GM19099 (cell line): ENCODE results near the gene NANOS1.

Experiments
- POLR2A ChIP-seq: IDR thresholded peaks from 3 replicates; pipeline ENCODE4 v1.6.1; 2011; ENCODE audit warnings: low read depth; ENCODE audit not compliant: insufficient read length; ENCODE audit errors: extremely low read depth

NANOS1 gene

DNA sequence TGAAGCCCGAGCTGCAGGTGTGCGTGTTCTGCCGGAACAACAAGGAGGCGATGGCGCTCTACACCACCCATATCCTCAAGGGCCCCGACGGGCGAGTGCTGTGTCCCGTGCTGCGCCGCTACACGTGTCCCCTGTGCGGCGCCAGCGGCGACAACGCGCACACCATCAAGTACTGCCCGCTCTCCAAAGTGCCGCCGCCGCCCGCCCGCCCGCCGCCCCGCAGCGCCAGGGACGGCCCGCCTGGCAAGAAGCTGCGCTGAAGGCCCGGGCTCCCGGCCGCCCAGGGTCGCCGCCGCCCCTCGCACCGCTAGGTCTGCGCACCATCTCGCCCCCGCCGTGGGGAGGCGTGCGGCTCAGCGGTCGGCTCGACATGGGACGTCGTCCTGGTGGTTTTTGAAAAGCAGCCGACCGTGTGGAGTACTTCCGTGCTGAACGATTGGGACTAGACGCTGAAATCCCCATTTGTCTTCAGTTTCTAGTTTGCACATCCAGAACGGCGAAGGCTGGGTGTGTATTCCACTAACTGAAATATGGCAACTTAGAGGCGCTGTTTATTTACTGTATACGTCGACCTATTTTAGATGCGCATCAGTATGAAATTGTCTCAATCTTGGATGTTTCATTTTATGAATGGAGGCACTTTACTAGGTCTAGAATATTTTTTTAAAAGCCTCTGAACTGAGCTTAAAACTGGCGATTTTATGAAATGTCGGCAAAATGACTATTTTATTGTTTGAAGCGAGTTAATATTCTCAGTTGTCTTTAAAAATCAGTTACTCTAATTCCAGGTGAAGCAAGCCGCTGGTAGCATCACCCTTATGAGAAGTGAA, 1.1 kb downstream of the NANOS1 start:
- TF ChIP-seq POLR2A: no peak

DNA sequence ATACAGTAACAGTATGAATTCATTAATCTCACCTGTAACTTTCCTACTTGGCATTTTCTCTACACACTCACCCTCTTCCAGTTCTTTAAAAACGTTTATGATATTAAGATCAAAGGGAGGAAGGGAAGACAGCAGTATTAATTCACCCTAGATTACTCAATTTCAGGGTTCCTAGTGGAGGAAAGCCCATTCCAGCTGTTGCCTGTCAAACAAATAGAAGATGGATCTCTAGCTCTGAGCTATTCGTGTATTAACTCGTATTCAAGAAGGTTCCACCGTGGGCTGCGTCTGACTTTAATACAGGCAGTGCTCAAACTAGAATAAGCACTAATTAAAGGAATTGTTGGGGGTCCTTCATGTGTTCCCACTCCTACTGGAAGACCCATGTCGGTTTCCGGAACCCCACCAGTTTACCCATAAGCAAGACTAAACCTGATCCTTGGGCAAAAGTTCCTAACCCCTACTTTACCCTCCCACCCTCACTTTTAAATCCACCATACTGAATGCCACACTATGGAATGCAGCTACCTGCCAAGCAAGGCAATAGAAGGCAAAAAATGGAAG, 2.1 kb downstream of the NANOS1 start:
- no peak for TF ChIP-seq POLR2A

DNA sequence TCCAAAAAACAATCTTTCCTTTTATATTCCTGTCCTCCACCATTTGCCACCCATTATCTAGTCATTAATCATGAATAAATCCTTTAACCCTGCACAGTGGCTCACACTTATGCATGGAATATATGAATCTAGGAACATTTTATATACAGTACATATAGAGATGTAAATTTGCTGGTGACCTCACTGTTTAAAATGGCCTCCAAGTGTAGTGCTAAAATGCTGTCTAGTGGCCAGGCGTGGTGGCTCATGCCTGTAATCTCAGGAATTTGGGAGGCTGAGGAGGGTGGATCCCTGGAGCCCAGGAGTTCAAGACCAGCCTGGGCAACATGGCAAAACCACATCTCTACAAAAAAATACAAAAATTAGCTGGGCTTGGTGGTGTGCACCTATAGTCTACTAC, 9.6 kb downstream of the NANOS1 start:
- TF ChIP-seq POLR2A: no peak

DNA sequence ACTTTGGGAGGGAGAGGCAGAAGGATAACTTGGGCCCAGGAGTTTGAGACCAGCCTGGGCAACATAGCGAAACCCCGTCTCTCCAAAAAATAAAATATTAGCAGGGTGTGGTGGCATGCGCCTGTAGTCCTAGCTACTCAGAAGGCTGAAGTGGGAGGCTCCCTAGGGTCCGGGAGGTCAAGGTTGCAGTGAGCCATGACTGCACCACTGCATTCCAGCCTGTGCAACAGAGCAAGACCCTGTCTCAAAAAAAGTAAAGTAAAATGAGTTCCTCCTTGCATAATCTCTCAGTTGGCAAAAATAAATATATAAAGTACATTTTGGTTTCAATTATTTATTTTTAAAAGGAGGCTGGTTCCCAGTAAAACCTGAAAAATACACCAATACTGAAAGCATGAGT, 11.8 kb downstream of the NANOS1 start:
- no peak for TF ChIP-seq POLR2A

DNA sequence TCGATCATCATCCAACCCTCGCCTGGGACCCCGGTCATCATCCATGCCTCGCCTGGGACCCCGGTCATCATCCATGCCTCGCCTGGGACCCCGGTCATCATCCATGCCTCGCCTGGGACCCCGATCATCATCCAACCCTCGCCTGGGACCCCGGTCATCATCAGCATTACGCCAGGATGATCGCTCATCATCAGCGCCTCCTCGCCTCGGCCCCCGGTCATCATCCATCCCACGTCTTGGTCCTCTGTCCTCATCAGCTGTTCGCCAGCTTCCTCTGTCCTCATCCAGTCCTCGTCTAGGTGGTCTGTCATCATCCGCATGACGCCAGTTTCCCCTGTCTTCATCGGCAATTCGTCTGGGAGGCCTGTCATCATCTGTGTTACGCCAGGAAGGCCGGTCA, 12.7 kb downstream of the NANOS1 start:
- no peak for TF ChIP-seq POLR2A

DNA sequence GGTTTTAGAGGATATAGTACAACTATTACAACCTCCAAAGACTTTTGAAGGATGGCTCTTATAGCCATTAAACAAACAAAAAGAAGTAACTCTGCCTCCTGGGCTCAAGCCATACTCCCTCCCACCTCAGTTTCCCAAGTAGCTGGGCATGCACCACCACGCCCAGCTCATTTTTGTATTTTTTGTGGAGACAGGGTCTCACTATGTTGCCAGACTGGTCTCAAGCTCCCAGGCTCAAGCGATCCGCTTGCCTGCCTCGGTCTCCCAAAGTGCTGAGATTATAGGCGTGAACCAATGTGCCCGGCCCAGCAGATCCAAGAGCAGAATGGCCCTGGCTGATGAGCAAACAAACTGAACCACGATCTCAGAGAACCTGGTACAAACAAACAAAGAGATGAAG, 16.0 kb downstream of the NANOS1 start:
- no peak for TF ChIP-seq POLR2A

DNA sequence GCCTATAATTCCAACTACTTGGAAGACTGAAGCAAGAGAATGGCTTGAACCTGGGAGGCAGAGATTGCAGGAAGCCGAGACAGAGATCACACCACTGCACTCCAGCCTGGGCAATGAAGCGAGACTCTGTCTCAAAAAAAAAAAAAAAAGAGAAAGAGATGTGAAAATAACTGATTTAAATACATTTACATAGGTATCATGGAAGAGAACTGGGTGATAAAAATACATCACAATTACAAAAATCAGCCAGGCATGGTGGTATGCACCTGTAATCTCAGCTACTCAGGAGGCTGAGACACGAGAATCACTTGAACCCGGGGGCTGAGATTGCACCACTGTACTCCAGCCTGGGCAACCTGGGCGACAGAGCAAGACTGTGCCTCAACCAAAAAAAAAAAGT, 19.8 kb downstream of the NANOS1 start:
- TF ChIP-seq POLR2A: no peak

DNA sequence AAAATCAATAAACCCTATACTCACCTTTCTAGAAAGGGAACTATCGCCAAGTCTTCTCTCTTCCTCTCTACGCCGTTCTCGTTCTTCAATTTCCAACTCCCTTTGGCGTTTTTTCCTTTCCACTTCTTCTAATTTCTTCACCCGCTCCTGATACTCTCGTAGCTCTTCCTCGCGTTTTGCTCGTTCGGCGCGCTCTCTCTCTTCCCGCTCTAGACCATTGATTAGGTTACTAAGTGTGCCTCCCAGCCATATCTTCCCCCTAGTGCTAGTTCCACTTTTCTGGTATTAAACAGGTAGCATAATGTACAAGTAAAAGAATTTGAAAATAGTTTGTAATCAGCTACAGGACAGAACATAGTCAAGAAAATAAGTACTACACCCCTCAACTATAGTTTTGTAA, 20.3 kb downstream of the NANOS1 start:
- TF ChIP-seq POLR2A: no peak

DNA sequence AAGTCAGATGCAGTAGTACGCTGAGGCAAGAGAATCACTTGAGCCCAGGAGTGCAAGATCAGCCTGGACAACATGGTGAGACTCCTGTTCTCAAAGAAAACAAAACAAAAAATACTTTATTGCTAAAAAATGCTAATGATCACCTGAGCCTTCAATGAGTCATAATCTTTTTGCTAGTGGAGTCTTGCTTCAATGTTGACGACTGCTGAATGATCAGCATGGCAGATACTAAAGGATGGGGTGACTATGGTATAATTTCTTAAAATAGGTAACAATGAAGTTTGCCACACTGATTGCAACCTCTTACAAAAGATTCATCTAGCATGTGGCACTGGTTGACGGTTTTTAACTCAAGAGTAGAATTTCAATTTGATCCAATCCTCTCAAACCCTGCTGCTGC, 22.3 kb downstream of the NANOS1 start:
- TF ChIP-seq POLR2A: no peak

DNA sequence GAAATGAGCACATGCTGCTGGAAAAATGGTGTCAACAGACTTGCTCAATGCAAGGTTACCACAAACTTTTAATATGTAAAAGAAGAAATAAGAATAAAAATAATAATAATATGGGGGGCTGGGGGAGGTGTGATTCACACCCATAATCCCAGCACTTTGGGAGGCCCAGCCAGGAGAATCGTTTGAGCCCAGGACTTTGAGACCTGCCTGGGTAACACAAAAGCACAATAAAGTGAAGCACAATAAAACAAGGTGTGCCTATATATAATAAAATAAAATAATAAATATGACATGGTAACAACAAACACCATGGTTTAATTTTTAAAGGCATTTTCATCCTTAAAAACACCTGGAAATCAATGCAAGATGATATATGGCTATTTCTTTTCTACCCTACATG, 26.0 kb downstream of the NANOS1 start:
- TF ChIP-seq POLR2A: no peak

DNA sequence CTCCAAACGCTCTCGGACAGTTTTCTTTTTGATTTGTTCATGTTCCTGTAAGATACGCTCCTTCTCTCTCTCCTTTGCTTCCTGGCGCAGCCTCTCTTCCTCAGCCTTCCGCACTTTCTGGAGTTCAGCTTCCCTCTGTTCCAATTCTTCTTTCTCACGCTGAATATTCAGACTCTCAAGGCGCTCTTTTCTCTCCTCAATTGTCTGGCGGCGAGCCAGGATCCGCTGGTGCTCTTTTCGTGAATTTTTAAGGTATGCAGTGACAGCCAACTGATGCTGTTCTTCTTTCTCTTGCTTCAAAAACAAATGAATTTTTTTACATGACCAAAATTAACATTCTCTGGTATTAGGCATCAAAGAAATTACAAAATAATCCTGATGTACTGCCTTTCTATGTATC, 28.5 kb downstream of the NANOS1 start:
- no peak for TF ChIP-seq POLR2A

DNA sequence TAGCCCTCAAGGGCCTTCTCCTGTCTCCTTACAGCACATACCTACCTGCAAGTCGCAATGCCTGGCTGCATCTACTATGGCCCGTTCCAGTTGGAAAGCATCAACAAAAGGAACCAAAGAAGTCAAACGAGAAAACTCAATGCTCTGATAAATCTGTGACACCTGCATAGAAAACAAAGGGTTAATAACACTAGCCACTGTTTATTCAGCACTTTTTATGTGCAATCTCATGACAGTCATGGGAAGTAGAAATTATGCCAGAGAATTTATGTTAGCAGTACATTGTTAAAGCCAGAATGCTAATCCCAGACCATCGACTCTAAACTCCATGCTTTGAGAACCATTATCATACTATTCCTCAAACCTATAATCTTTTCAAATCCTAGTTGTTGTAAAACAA, 30.0 kb downstream of the NANOS1 start:
- no peak for TF ChIP-seq POLR2A

DNA sequence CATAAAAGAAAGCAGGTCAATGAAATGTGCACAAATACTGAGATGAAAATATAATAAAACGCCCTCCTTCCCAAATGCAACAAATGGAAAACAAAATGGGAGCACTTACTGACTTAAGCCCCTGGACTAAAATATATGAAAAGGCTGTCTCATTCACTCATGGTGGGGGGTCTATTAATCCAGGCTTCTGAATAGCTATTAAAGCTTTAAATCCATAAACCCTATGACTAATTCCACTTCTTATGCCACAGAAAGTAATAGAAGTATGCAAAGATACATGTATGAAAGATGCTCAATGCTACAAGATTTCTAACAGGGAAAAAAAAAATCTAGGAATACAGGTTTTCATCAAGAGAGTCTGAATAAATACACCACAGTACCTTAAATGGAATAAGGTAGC, 30.6 kb downstream of the NANOS1 start:
- TF ChIP-seq POLR2A: no peak

DNA sequence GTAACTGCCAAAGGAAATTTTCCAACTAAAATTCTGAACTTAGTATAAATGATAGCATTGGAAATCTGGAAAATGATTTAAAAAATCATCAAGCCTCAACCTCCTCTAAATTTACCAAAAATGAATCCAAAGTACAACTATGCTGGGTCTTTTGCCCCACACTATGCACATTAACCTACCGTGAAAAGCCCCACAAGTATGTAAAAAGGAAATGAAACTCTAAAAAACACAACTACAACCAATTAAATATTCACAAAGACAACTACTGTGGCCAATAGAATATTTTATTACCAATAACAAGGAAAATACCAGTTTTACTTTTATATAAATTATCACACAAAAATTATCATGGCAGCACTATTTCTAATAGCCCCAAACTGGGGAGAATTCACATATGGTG, 31.8 kb downstream of the NANOS1 start:
- no peak for TF ChIP-seq POLR2A

DNA sequence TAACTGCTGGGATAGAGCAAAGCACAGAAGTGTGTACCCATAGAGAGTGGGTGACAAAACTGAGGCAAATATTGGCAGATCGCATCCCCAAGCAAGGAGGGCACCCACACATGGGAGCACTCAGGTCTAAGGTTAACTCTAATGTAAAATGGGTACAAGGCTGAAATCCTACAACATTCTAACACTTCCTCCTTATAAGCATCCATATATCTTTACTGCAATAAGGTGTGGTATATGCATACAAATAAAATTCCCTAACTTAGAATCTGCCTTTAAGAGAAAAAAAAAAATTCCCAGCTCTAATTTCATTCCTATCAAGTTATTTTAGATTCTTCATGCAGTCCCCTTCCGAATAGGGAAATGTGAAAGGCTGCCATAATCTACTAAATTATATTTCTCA, 32.4 kb downstream of the NANOS1 start:
- TF ChIP-seq POLR2A: no peak

DNA sequence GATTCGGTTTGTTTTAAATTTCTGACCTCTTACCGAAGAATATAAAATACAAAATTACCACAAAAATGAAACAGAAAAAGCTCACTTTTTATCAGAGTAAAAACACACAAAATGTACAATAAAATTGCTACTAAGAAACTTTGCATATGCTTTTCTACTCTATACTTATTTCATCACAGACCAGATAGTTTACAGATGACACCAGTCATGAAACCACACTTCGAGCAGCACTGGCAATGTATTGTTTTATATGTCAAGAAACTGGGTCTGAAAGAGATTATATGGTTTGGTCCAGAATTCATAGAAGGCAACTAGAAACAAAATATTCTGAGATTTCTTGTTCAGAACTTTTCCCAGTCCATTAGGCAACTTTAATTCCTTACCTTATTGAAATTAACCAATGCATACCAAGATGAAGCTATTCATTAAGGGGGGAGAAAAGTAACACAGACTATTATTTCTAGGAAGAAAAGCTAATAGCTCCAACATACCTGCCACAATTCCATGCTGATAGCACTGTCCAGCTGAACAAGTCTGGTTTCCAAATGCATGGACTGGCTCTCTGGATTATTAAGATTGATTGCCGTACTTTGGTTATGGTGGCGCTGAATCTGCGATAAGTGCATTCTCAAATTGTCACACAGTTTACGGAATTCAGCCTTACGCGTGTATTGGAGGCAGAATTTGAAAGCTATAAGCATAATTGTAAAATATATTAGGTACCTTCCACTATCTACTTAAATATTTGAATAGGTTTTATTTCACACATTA, 41.1 kb downstream of the NANOS1 start:
- no peak for TF ChIP-seq POLR2A
